ENCODE measurements around the gene NRXN3.

NRXN3 gene

GRCh38 chr14:79571366-79571765 is 1401.2 kb downstream of the NRXN3 start:
- no peak for DNase-seq

GRCh38 chr14:79573486-79573885 is 1403.3 kb downstream of the NRXN3 start:
- no peak for DNase-seq

- no peak for DNase-seq
Measured at GRCh38 chr14:79575032-79575431, 1404.9 kb downstream of the NRXN3 start.

GRCh38 chr14:79576424-79576823 is 1406.3 kb downstream of the NRXN3 start:
- no peak for DNase-seq

GRCh38 chr14:79578470-79578869 is 1408.3 kb downstream of the NRXN3 start:
- DNase-seq: no peak

- DNase-seq: no peak
Measured at GRCh38 chr14:79580414-79580813, 1410.2 kb downstream of the NRXN3 start.

GRCh38 chr14:79580906-79581305 is 1410.7 kb downstream of the NRXN3 start:
- DNase-seq: no peak

- no peak for DNase-seq
Measured at GRCh38 chr14:79581912-79582576, 1411.9 kb downstream of the NRXN3 start.

GRCh38 chr14:79583738-79584408 is 1413.7 kb downstream of the NRXN3 start:
- no peak for DNase-seq

GRCh38 chr14:79584679-79585078 is 1414.5 kb downstream of the NRXN3 start:
- DNase-seq: no peak

- DNase-seq: no peak
Measured at GRCh38 chr14:79585845-79586244, 1415.7 kb downstream of the NRXN3 start.

GRCh38 chr14:79586416-79586815 is 1416.2 kb downstream of the NRXN3 start:
- DNase-seq: no peak

- no peak for DNase-seq
Measured at GRCh38 chr14:79586989-79587598, 1416.9 kb downstream of the NRXN3 start.

GRCh38 chr14:79587875-79588274 is 1417.7 kb downstream of the NRXN3 start:
- no peak for DNase-seq

- no peak for DNase-seq
Measured at GRCh38 chr14:79588398-79588797, 1418.2 kb downstream of the NRXN3 start.

- no peak for DNase-seq
Measured at GRCh38 chr14:79596551-79596950, 1426.4 kb downstream of the NRXN3 start.

GRCh38 chr14:79597566-79597965 is 1427.4 kb downstream of the NRXN3 start:
- DNase-seq: no peak

- DNase-seq: no peak
Measured at GRCh38 chr14:79598339-79598738, 1428.2 kb downstream of the NRXN3 start.

- DNase-seq: no peak
Measured at GRCh38 chr14:79599239-79599638, 1429.1 kb downstream of the NRXN3 start.

GRCh38 chr14:79600406-79600805 is 1430.2 kb downstream of the NRXN3 start:
- DNase-seq: no peak

GRCh38 chr14:79601579-79601978 is 1431.4 kb downstream of the NRXN3 start:
- no peak for DNase-seq

- DNase-seq: no peak
Measured at GRCh38 chr14:79602045-79602444, 1431.9 kb downstream of the NRXN3 start.

GRCh38 chr14:79602742-79603141 is 1432.6 kb downstream of the NRXN3 start:
- DNase-seq: no peak

GRCh38 chr14:79605849-79606248 is 1435.7 kb downstream of the NRXN3 start:
- DNase-seq: no peak

Data from activated CD4-positive, alpha-beta T cell treated with anti-CD3 and anti-CD28 coated beads, Interleukin-2, amount 50 U/mL, for 1 hour (primary cell).